ENCODE measurements around the gene GPR176. TPM values are rescaled to one million over a fixed set of nuclear protein-coding genes. Genes with fewer than 3 reads are reported as not detected.

GPR176 gene
- total and polyA plus RNA-seq, 2 donors from 2014 or later: 2.9 to 7.6 TPM

DNA sequence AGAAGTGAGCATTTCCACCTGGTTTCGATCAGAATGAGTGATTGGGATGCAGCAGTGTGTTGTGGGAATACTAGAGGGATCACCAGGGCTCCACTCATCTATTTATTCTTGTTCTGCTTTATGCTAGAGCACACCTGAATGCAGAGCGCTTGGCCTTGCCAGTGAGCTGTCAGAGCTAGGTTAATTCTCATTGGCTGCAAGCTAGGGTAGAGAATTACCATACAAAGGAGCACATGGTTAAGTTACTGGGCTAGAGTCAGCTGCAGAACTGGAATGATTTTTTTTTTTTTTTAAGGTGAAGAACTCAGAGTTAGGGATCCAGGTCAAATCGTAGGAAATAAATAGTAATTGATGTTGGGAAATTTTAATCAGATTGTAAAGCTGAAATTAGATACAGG, 22.7 kb upstream of the GPR176 start:
- intact Hi-C loops (cut with DNase I): no loop called here
- FAIRE-seq (no peak), DNase-seq (no peak)
- H3K27ac ChIP-seq (ENCODE audit: low read depth in 2 of 2, low read length in 2 of 2): no peak overlapping the region
- no peaks in the 10 kb centered on the region for H3K4me1 ChIP-seq (ENCODE audit: control insufficient read depth in 2 of 3, insufficient read depth in 2 of 3, low read depth in 1 of 3, low read length in 3 of 3)
- TF ChIP-seq, protein P1, sequence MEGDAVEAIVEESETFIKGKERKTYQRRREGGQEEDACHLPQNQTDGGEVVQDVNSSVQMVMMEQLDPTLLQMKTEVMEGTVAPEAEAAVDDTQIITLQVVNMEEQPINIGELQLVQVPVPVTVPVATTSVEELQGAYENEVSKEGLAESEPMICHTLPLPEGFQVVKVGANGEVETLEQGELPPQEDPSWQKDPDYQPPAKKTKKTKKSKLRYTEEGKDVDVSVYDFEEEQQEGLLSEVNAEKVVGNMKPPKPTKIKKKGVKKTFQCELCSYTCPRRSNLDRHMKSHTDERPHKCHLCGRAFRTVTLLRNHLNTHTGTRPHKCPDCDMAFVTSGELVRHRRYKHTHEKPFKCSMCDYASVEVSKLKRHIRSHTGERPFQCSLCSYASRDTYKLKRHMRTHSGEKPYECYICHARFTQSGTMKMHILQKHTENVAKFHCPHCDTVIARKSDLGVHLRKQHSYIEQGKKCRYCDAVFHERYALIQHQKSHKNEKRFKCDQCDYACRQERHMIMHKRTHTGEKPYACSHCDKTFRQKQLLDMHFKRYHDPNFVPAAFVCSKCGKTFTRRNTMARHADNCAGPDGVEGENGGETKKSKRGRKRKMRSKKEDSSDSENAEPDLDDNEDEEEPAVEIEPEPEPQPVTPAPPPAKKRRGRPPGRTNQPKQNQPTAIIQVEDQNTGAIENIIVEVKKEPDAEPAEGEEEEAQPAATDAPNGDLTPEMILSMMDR (IDR thresholded peaks at IDR 0.05; ENCODE audit: borderline replicate concordance, extremely low read depth, insufficient read depth): no peak
- H3K9me3 ChIP-seq (ENCODE audit: control insufficient read depth in 2 of 3, insufficient read depth in 1 of 3, low read length in 3 of 3): peaks cover 0 to 1% (median 0%) of the 10 kb centered on the region in 3 donors
- peaks cover 11 to 14% (median 11%) of the 10 kb centered on the region in 3 donors for H3K36me3 ChIP-seq (ENCODE audit: control insufficient read depth in 2 of 3, insufficient read depth in 3 of 3, low read length in 3 of 3)
- no peak overlapping the region for H3K9ac ChIP-seq (ENCODE audit: low read length in 3 of 3)
- no peaks in the 10 kb centered on the region for H3K27me3 ChIP-seq (ENCODE audit: control insufficient read depth, insufficient read depth, low read length)
- H3K4me3 ChIP-seq (ENCODE audit: low read length in 3 of 3): no peak overlapping the region

DNA sequence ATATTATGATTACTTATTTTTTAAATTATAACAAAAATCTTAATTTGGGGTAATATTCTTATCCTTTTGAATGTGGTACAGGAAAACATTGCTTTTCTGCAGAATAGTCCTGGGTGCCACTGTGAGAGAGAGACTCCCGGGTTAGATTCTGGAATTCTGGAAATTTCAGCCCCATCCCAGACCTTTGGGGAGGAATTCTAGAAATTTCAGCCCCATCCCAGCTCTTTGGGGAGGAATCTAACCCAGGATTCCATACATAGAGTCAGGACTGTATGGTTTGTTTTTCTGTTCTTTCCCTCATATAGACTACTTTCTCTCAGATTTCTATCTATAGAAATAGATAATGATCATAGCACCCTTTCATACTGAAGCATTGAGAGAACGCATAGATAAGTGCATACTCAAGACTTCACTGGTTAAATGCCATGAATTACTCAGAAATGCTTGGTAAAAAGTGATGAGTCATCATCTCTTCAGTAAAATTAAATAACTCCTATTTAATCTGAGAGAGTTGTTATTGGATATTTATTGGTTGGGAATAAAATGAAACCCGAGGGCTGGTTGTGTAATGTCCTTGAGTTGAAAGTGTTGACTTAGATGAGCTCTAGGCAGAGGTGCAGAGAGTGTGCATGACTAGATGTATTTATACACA, 22.2 kb upstream of the GPR176 start:
- FAIRE-seq (no peak), DNase-seq (no peak)
- Histone ChIP-seq H3K4me3 (ENCODE audit: low read length in 3 of 3) (no peak overlapping the region), H3K36me3 (ENCODE audit: control insufficient read depth in 2 of 3, insufficient read depth in 3 of 3, low read length in 3 of 3) (peaks cover 11 to 14% (median 11%) of the 10 kb centered on the region in 3 donors), H3K4me1 (ENCODE audit: control insufficient read depth in 2 of 3, insufficient read depth in 2 of 3, low read depth in 1 of 3, low read length in 3 of 3) (no peaks in the 10 kb centered on the region), H3K27me3 (ENCODE audit: control insufficient read depth, insufficient read depth, low read length) (no peaks in the 10 kb centered on the region), H3K27ac (ENCODE audit: low read depth in 2 of 2, low read length in 2 of 2) (no peak overlapping the region), H3K9me3 (ENCODE audit: control insufficient read depth in 2 of 3, insufficient read depth in 1 of 3, low read length in 3 of 3) (peaks cover 0 to 1% (median 0%) of the 10 kb centered on the region in 3 donors), H3K9ac (ENCODE audit: low read length in 3 of 3) (no peak overlapping the region)
- TF ChIP-seq, protein P1 (IDR thresholded peaks at IDR 0.05; ENCODE audit: borderline replicate concordance, extremely low read depth, insufficient read depth): no peak
- intact Hi-C loops (cut with DNase I): no loop called here

DNA sequence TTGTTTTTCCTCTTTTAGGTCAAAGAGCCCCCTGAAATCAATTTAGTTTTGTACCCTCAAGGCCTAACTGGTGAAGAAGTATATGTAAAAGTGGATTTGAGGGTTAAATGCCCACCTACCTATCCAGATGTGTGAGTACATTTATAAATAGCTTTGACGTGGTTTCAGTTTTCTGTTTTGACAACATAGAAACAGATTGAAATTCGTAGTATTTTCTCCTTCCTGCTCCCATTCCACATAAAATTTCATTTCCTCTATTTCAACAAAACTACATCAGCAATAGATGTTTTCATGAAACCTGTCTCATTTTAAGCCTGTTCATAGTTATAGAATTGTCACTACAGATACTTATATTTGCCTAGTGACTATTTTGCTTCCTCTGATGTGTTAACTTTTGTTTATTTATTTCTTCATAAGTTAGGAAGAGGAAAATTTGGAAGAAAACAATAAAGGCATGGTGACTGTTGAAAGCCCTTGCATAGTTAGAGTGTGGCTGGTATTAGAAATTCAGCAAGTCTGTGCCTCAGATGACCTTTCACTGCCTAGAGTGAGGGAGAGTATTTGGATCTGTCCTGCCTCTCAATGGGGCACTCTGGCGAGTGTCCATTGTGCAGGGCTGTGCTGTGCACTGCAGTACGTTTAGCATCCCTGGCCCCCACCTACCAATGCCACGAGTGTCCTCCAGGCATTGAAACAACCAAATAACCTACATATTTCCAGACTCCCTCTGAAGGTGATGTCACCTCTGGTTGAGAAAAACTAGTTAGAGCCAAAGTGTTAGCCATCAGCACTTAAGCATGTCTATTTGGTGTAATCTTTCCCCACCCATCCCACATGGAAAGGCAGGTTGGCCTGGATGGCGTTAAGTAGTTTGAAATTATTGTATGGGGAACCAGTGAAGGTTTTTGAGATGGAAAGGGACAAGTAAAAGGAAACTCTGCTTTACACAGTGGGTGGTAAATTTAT, 19.7 kb upstream of the GPR176 start:
- H3K9ac ChIP-seq (ENCODE audit: low read length in 3 of 3): no peak overlapping the region
- H3K27ac ChIP-seq (ENCODE audit: low read depth in 2 of 2, low read length in 2 of 2): no peak overlapping the region
- H3K9me3 ChIP-seq (ENCODE audit: control insufficient read depth in 2 of 3, insufficient read depth in 1 of 3, low read length in 3 of 3): no peaks in the 10 kb centered on the region
- H3K36me3 ChIP-seq (ENCODE audit: control insufficient read depth in 2 of 3, insufficient read depth in 3 of 3, low read length in 3 of 3): peaks cover 2 to 14% (median 6%) of the 10 kb centered on the region in 3 donors
- intact Hi-C loops (cut with DNase I): no loop called here
- TF ChIP-seq, protein P1 (IDR thresholded peaks at IDR 0.05; ENCODE audit: borderline replicate concordance, extremely low read depth, insufficient read depth): no peak
- no peaks in the 10 kb centered on the region for H3K27me3 ChIP-seq (ENCODE audit: control insufficient read depth, insufficient read depth, low read length)
- H3K4me3 ChIP-seq (ENCODE audit: low read length in 3 of 3): no peak overlapping the region
- no peak for DNase-seq
- peaks cover 0 to 4% (median 1%) of the 10 kb centered on the region in 3 donors for H3K4me1 ChIP-seq (ENCODE audit: control insufficient read depth in 2 of 3, insufficient read depth in 2 of 3, low read depth in 1 of 3, low read length in 3 of 3)
- no peak for FAIRE-seq

All from kidney (tissue), 14 donors.